ENCODE results near the gene SRD5A1. TPM values are rescaled to one million over a fixed set of nuclear protein-coding genes. Genes with fewer than 3 reads are reported as not detected.

The SRD5A1 gene, protein sequence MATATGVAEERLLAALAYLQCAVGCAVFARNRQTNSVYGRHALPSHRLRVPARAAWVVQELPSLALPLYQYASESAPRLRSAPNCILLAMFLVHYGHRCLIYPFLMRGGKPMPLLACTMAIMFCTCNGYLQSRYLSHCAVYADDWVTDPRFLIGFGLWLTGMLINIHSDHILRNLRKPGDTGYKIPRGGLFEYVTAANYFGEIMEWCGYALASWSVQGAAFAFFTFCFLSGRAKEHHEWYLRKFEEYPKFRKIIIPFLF
- polyA plus RNA-seq (2013, experiment 1 of 2): 10.9 TPM
- 10.5 TPM for polyA plus RNA-seq (2013, experiment 2 of 2)

DNA sequence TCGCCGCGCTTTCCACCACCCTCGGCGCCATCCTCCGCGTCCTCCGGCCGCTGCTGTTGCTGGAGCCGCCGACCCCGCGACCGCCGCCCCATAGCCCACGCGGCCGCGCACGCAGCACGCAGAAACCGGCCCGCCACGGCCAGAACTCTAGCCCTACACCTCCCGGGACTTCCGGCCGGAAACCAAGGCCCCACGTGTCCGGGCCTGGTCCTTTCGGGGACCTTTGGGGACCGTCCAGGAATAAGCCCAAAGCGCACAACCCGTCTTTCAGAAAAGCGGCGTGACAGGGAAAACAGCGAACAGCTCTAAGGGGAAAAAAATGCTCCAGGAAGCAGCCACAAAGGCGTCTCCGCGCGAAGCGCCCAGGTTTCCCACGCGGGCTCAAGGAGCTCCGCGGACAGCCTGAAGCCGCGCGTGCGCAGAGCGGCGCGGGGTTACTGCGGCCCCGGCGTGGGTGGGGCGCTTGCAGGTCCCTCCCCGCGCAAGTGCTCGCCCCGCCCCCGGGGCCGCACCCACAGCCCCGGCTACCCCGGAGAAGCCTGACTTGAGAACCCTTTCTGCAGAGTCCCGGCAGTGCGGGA, at the start of gene SRD5A1, which contains the start of gene NSUN2:
Gene SRD5A1 (plus strand): TSS at position 553 of the 581 bp plus-strand sequence. CDS start 137 bp downstream, outside the sequence.
Gene NSUN2 (minus strand): TSS at position 157 of the 581 bp plus-strand sequence. CDS start 65 bp downstream, at position 92.
- Histone ChIP-seq H3K4me3 (ENCODE audit: low read length in 2 of 2) (peak within 1 kb of the TSS; percentile 90 to 99), H4K91ac (ENCODE audit: low read depth, low read length, poor library complexity) (no peak within 1 kb of the TSS), H3K27ac (replicated peaks; ENCODE audit: low read length) (no peak within 1 kb of the TSS), H2BK5ac (ENCODE audit: low read length) (peak within 1 kb of the TSS; percentile 91), H3K4me1 (ENCODE audit: control insufficient read depth in 2 of 2, insufficient read depth in 1 of 2, low read depth in 1 of 2, low read length in 2 of 2) (peaks cover 4 to 15% of the 10 kb centered on the region in 2 donors), H2BK120ac (ENCODE audit: low read depth, low read length) (peak within 1 kb of the TSS; percentile 77), H3K18ac (ENCODE audit: low read length) (peak within 1 kb of the TSS; percentile 96), H2BK12ac (ENCODE audit: low read length) (no peak within 1 kb of the TSS), H2BK15ac (ENCODE audit: low read length) (no peak within 1 kb of the TSS), H3K14ac (ENCODE audit: low read length) (peak within 1 kb of the TSS; percentile 83), H2AK5ac (ENCODE audit: low read depth, low read length) (no peak within 1 kb of the TSS), H3K4me2 (ENCODE audit: insufficient read depth, low read length, poor library complexity, severe bottlenecking) (peak within 1 kb of the TSS; percentile 87), H3K79me1 (ENCODE audit: low read depth, low read length) (peaks cover 13% of the 10 kb centered on the region), H3K9ac (ENCODE audit: low read depth, low read length, poor library complexity) (peak within 1 kb of the TSS; percentile 96), H3K4ac (ENCODE audit: low read length) (no peak within 1 kb of the TSS), H4K8ac (ENCODE audit: low read depth, low read length) (no peak within 1 kb of the TSS), H3K23ac (ENCODE audit: low read depth, low read length, poor library complexity) (peak within 1 kb of the TSS; percentile 94), H3K27me3 (ENCODE audit: control insufficient read depth in 3 of 3, insufficient read depth in 3 of 3, low read depth in 1 of 3, low read length in 3 of 3) (no peaks in the 10 kb centered on the region), H3K36me3 (replicated peaks in 1 of 2; ENCODE audit: control insufficient read depth in 2 of 2, insufficient read depth in 2 of 2, low read length in 2 of 2) (peaks cover 10 to 38% of the 10 kb centered on the region in 2 donors), H3K9me3 (replicated peaks in 1 of 2; ENCODE audit: control insufficient read depth in 2 of 2, insufficient read depth in 1 of 2, low read depth in 1 of 2, low read length in 2 of 2) (no peaks in the 10 kb centered on the region), H2AFZ (ENCODE audit: low read length) (peak within 1 kb of the TSS; percentile 98)
- no CpG with 5 or more reads among the region's 66 CpGs for WGBS, 2 donors (ENCODE audit: extremely low coverage in 2 of 2, insufficient read length in 2 of 2, insufficient replicate concordance in 1 of 2)
- DNase-seq (ENCODE audit: low spot score): peak; percentile 85

DNA sequence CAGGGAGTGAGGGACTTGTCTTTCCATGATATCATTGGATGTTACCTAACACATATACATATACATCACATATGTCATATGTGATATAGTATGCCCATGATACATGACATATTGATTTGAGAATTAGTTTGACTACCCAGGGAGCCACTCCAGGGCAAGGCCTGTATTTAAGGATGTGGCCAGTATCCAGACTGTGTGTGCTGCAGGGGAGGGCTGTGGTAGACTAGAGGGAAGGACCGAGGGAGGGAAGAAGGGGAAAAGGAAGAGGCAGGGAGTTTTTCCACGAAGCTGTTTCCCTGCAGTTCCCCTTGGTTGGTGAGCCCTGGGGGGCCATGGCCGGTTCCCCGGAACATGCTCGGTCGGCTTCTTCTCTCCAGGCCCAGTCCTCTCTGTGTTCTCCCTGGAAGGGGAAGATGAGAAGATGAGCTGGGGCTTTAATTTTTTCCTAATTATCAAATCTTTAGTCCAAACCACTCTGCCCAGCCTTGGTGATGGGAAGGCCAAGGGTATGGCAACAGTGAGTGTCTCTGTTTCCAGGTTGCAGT, 49.1 kb upstream of the SRD5A1 start:
- no CpG with 5 or more reads among the region's 6 CpGs for WGBS, 2 donors (ENCODE audit: extremely low coverage in 2 of 2, insufficient read length in 2 of 2, insufficient replicate concordance in 1 of 2)
- Histone ChIP-seq H2BK5ac (ENCODE audit: low read length) (no peak overlapping the region), H2BK120ac (ENCODE audit: low read depth, low read length) (no peak overlapping the region), H2AK5ac (ENCODE audit: low read depth, low read length) (no peak overlapping the region), H3K4ac (ENCODE audit: low read length) (no peak overlapping the region), H3K9ac (ENCODE audit: low read depth, low read length, poor library complexity) (no peak overlapping the region), H2AFZ (ENCODE audit: low read length) (no peak overlapping the region), H3K36me3 (replicated peaks in 1 of 2; ENCODE audit: control insufficient read depth in 2 of 2, insufficient read depth in 2 of 2, low read length in 2 of 2) (no peaks in the 10 kb centered on the region), H3K4me2 (ENCODE audit: insufficient read depth, low read length, poor library complexity, severe bottlenecking) (no peak overlapping the region), H3K4me3 (ENCODE audit: low read length in 2 of 2) (no peak overlapping the region), H3K27me3 (ENCODE audit: control insufficient read depth in 3 of 3, insufficient read depth in 3 of 3, low read depth in 1 of 3, low read length in 3 of 3) (peaks cover 0 to 63% (median 15%) of the 10 kb centered on the region in 3 experiments), H3K9me3 (replicated peaks in 1 of 2; ENCODE audit: control insufficient read depth in 2 of 2, insufficient read depth in 1 of 2, low read depth in 1 of 2, low read length in 2 of 2) (no peaks in the 10 kb centered on the region), H3K79me1 (ENCODE audit: low read depth, low read length) (no peaks in the 10 kb centered on the region), H3K4me1 (ENCODE audit: control insufficient read depth in 2 of 2, insufficient read depth in 1 of 2, low read depth in 1 of 2, low read length in 2 of 2) (peaks cover 0 to 6% of the 10 kb centered on the region in 2 donors), H2BK12ac (ENCODE audit: low read length) (no peak overlapping the region), H3K23ac (ENCODE audit: low read depth, low read length, poor library complexity) (no peak overlapping the region), H4K91ac (ENCODE audit: low read depth, low read length, poor library complexity) (no peak overlapping the region), H3K27ac (replicated peaks; ENCODE audit: low read length) (no peak overlapping the region), H3K18ac (ENCODE audit: low read length) (no peak overlapping the region), H3K14ac (ENCODE audit: low read length) (no peak overlapping the region), H4K8ac (ENCODE audit: low read depth, low read length) (no peak overlapping the region), H2BK15ac (ENCODE audit: low read length) (no peak overlapping the region)
- no peak for DNase-seq (ENCODE audit: low spot score)

DNA sequence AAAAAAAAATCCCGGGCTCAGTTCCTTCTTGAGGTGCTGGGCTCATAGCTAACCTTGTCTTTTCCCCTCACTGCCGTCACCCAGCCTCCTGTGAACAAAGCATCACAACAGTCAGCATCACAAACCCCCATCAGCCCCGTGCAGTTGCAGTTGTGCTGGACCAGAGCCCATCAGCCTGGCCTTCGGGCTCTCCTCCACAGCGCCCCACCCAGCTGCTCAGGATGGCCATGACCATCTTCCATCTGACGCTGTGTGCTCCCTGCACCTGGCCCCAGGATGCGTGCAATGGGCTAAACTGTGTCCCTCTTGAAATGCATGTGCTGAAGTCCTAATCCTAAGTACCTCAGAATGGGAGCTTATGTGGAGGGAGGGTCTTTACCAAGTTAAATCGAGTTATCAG, 48.5 kb upstream of the SRD5A1 start:
- Histone ChIP-seq H3K23ac (ENCODE audit: low read depth, low read length, poor library complexity) (peak overlapping the region; percentile 61), H2BK15ac (ENCODE audit: low read length) (no peak overlapping the region), H3K4me1 (ENCODE audit: control insufficient read depth in 2 of 2, insufficient read depth in 1 of 2, low read depth in 1 of 2, low read length in 2 of 2) (peaks cover 0 to 6% of the 10 kb centered on the region in 2 donors), H3K27ac (replicated peaks; ENCODE audit: low read length) (no peak overlapping the region), H3K36me3 (replicated peaks in 1 of 2; ENCODE audit: control insufficient read depth in 2 of 2, insufficient read depth in 2 of 2, low read length in 2 of 2) (no peaks in the 10 kb centered on the region), H3K9me3 (replicated peaks in 1 of 2; ENCODE audit: control insufficient read depth in 2 of 2, insufficient read depth in 1 of 2, low read depth in 1 of 2, low read length in 2 of 2) (no peaks in the 10 kb centered on the region), H2BK5ac (ENCODE audit: low read length) (no peak overlapping the region), H3K18ac (ENCODE audit: low read length) (peak overlapping the region; percentile 20), H2AFZ (ENCODE audit: low read length) (no peak overlapping the region), H3K4ac (ENCODE audit: low read length) (no peak overlapping the region), H3K9ac (ENCODE audit: low read depth, low read length, poor library complexity) (no peak overlapping the region), H3K27me3 (ENCODE audit: control insufficient read depth in 3 of 3, insufficient read depth in 3 of 3, low read depth in 1 of 3, low read length in 3 of 3) (peaks cover 0 to 61% (median 15%) of the 10 kb centered on the region in 3 experiments), H2BK12ac (ENCODE audit: low read length) (no peak overlapping the region), H2AK5ac (ENCODE audit: low read depth, low read length) (peak overlapping the region; percentile 34), H4K91ac (ENCODE audit: low read depth, low read length, poor library complexity) (no peak overlapping the region), H3K4me3 (ENCODE audit: low read length in 2 of 2) (no peak overlapping the region), H3K14ac (ENCODE audit: low read length) (peak overlapping the region; percentile 60), H4K8ac (ENCODE audit: low read depth, low read length) (no peak overlapping the region), H3K4me2 (ENCODE audit: insufficient read depth, low read length, poor library complexity, severe bottlenecking) (no peak overlapping the region), H3K79me1 (ENCODE audit: low read depth, low read length) (no peaks in the 10 kb centered on the region), H2BK120ac (ENCODE audit: low read depth, low read length) (no peak overlapping the region)
- DNase-seq (ENCODE audit: low spot score): no peak
- WGBS, 2 donors (ENCODE audit: extremely low coverage in 2 of 2, insufficient read length in 2 of 2, insufficient replicate concordance in 1 of 2): no CpG with 5 or more reads among the region's 8 CpGs

DNA sequence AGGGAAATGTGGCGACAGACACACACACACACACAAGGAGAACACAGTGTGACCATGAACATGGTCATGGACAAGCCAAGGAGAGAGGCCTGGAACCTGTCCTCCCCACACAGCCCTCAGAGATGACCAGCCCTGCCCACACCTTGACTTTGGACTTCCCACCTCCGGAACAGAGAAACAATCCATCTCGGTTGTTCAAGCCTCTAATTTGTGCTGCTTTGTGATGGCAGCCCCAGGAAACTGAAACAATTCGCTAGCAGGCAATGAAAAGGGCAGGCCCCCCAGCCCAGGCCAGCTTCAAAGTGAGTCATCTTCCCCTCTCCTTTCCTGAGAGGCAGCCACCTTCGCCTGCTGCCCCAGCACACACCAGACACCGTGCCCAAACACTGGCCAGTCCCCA, 48.1 kb upstream of the SRD5A1 start:
- no peak overlapping the region for H3K4ac ChIP-seq (ENCODE audit: low read length)
- H3K23ac ChIP-seq (ENCODE audit: low read depth, low read length, poor library complexity): no peak overlapping the region
- H3K14ac ChIP-seq (ENCODE audit: low read length): peak overlapping the region; percentile 60
- H3K27ac ChIP-seq (replicated peaks; ENCODE audit: low read length): no peak overlapping the region
- no peaks in the 10 kb centered on the region for H3K79me1 ChIP-seq (ENCODE audit: low read depth, low read length)
- H2BK12ac ChIP-seq (ENCODE audit: low read length): no peak overlapping the region
- DNase-seq (ENCODE audit: low spot score): no peak
- no peak overlapping the region for H2BK5ac ChIP-seq (ENCODE audit: low read length)
- H4K91ac ChIP-seq (ENCODE audit: low read depth, low read length, poor library complexity): no peak overlapping the region
- H2BK15ac ChIP-seq (ENCODE audit: low read length): no peak overlapping the region
- H3K9ac ChIP-seq (ENCODE audit: low read depth, low read length, poor library complexity): no peak overlapping the region
- H3K9me3 ChIP-seq (replicated peaks in 1 of 2; ENCODE audit: control insufficient read depth in 2 of 2, insufficient read depth in 1 of 2, low read depth in 1 of 2, low read length in 2 of 2): no peaks in the 10 kb centered on the region
- no CpG with 5 or more reads among the region's 6 CpGs for WGBS, 2 donors (ENCODE audit: extremely low coverage in 2 of 2, insufficient read length in 2 of 2, insufficient replicate concordance in 1 of 2)
- peaks cover 0 to 57% (median 15%) of the 10 kb centered on the region in 3 experiments for H3K27me3 ChIP-seq (ENCODE audit: control insufficient read depth in 3 of 3, insufficient read depth in 3 of 3, low read depth in 1 of 3, low read length in 3 of 3)
- H3K4me2 ChIP-seq (ENCODE audit: insufficient read depth, low read length, poor library complexity, severe bottlenecking): no peak overlapping the region
- H3K4me1 ChIP-seq (ENCODE audit: control insufficient read depth in 2 of 2, insufficient read depth in 1 of 2, low read depth in 1 of 2, low read length in 2 of 2): peaks cover 0 to 6% of the 10 kb centered on the region in 2 donors
- H3K18ac ChIP-seq (ENCODE audit: low read length): no peak overlapping the region
- no peak overlapping the region for H2BK120ac ChIP-seq (ENCODE audit: low read depth, low read length)
- H4K8ac ChIP-seq (ENCODE audit: low read depth, low read length): no peak overlapping the region
- H3K4me3 ChIP-seq (ENCODE audit: low read length in 2 of 2): no peak overlapping the region
- no peak overlapping the region for H2AFZ ChIP-seq (ENCODE audit: low read length)
- no peak overlapping the region for H2AK5ac ChIP-seq (ENCODE audit: low read depth, low read length)
- no peaks in the 10 kb centered on the region for H3K36me3 ChIP-seq (replicated peaks in 1 of 2; ENCODE audit: control insufficient read depth in 2 of 2, insufficient read depth in 2 of 2, low read length in 2 of 2)
